ENCODE data around the gene CEACAM20. TPM values are rescaled to one million over a fixed set of nuclear protein-coding genes. Genes with fewer than 3 reads are reported as not detected.
"Not testable (repeated sequence)": the region's sequence is repeated elsewhere in the genome, so short reads cannot be mapped to it uniquely, and the experiment has no call there.

CEACAM20 gene
- total RNA-seq, 1 donor from 2014 or later, result not detected

DNA sequence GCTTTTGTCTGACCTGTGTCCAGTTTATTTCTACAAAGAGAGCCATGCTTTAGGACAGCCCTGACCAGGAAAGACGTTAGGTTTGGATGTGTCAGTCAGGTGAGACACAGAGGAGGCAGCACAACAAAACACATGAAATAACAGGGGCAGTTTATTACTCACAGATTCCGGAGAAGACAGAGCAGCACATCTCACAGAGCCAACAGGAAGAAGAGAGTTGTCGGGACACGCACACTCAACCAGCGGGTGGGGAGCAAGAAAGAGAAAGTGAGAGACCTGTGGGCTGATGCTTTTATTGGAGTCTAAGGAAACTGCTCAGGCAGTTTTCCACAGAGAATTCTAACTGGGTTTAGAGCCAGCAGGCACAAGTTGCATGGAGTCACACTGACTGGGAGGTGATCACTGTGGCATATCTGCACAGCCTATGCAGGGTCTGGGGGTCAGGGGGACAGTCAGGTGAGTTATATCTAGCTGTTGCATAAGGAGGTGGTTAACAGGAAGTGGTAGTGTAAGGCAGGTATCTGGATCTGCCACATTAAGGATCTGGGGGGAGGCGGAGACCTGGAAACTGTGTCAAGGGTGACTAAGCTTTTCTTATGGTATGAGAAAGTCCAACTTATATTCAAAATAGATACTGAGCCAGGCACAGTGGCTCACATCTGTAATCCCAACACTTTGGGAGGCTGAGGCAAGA is 24.1 kb upstream of the CEACAM20 start:
- no peak for DNase-seq (ENCODE audit: low spot score in 2 of 2, unreplicated experiment in 2 of 2)
- Mint-ChIP-seq H3K27ac (no peak overlapping the region), H3K27me3 (ENCODE audit: low read depth) (peaks cover 7% of the 10 kb centered on the region), H3K4me1 (no peaks in the 10 kb centered on the region), H3K36me3 (no peaks in the 10 kb centered on the region), H3K9me3 (no peaks in the 10 kb centered on the region), H3K4me3 (no peak overlapping the region)
- TF ChIP-seq, protein P1, sequence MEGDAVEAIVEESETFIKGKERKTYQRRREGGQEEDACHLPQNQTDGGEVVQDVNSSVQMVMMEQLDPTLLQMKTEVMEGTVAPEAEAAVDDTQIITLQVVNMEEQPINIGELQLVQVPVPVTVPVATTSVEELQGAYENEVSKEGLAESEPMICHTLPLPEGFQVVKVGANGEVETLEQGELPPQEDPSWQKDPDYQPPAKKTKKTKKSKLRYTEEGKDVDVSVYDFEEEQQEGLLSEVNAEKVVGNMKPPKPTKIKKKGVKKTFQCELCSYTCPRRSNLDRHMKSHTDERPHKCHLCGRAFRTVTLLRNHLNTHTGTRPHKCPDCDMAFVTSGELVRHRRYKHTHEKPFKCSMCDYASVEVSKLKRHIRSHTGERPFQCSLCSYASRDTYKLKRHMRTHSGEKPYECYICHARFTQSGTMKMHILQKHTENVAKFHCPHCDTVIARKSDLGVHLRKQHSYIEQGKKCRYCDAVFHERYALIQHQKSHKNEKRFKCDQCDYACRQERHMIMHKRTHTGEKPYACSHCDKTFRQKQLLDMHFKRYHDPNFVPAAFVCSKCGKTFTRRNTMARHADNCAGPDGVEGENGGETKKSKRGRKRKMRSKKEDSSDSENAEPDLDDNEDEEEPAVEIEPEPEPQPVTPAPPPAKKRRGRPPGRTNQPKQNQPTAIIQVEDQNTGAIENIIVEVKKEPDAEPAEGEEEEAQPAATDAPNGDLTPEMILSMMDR (IDR thresholded peaks at IDR 0.05; ENCODE audit: unreplicated experiment), result no peak

- Mint-ChIP-seq H3K4me3 (no peak overlapping the region), H3K36me3 (no peaks in the 10 kb centered on the region), H3K4me1 (no peaks in the 10 kb centered on the region), H3K27me3 (ENCODE audit: low read depth) (peaks cover 12% of the 10 kb centered on the region), H3K9me3 (no peaks in the 10 kb centered on the region), H3K27ac (no peak overlapping the region)
- TF ChIP-seq, protein P1 (IDR thresholded peaks at IDR 0.05; ENCODE audit: unreplicated experiment), result peak; percentile 31
- DNase-seq (ENCODE audit: low spot score in 2 of 2, unreplicated experiment in 2 of 2), result no peak
These were observed 22.8 kb upstream of the CEACAM20 start for GRCh38 chr19:44552324-44552723.

DNA sequence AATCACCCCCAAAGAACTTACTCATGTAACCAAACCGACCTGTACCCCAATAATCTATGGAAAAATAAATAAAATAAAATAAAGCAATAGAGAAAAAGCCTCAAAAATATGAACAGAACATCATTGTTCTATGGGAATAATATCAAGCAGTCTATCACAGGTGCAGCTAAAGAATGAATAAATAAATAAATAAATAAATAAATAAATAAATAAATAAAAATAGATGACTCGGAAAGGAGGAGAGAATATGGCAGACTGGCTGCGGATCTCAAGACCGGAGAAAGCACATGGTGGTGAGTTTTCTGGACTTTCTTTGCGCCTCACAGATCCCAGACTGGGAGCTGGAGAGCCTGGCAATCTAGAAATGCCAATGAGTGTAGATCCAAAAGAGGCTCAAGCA is 22.4 kb upstream of the CEACAM20 start:
- H3K36me3 Mint-ChIP-seq, result no peaks in the 10 kb centered on the region
- TF ChIP-seq, protein P1 (IDR thresholded peaks at IDR 0.05; ENCODE audit: unreplicated experiment), result no peak
- no peaks in the 10 kb centered on the region for H3K9me3 Mint-ChIP-seq
- H3K27ac Mint-ChIP-seq, result no peak overlapping the region
- DNase-seq (ENCODE audit: low spot score in 2 of 2, unreplicated experiment in 2 of 2), result no peak
- peaks cover 15% of the 10 kb centered on the region for H3K27me3 Mint-ChIP-seq (ENCODE audit: low read depth)
- H3K4me3 Mint-ChIP-seq, result no peak overlapping the region
- H3K4me1 Mint-ChIP-seq, result no peaks in the 10 kb centered on the region

DNA sequence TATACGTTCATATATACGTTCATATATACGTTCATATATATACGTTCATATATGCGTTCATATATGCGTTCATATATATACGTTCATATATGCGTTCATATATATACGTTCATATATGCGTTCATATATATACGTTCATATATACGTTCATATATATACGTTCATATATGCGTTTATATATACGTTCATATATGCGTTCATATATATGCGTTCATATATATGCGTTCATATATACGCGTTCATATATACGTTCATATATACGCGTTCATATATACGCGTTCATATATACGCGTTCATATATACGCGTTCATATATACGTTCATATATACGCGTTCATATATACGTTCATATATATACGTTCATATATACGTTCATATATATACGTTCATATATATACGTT is 21.5 kb upstream of the CEACAM20 start:
- not testable (repeated sequence) for H3K4me3 Mint-ChIP-seq; H3K27ac Mint-ChIP-seq; H3K9me3 Mint-ChIP-seq; H3K36me3 Mint-ChIP-seq; H3K4me1 Mint-ChIP-seq; DNase-seq (ENCODE audit: low spot score in 2 of 2, unreplicated experiment in 2 of 2)
- peaks cover 11% of the 10 kb centered on the region for H3K27me3 Mint-ChIP-seq (ENCODE audit: low read depth)

- Mint-ChIP-seq H3K4me1 (no peaks in the 10 kb centered on the region), H3K9me3 (no peaks in the 10 kb centered on the region)
These were observed 20.0 kb upstream of the CEACAM20 start for GRCh38 chr19:44549507-44549906.

GRCh38 chr19:44548736-44549135 is 19.3 kb upstream of the CEACAM20 start:
- Mint-ChIP-seq H3K27ac (no peak overlapping the region), H3K4me1 (no peaks in the 10 kb centered on the region), H3K4me3 (no peak overlapping the region), H3K27me3 (ENCODE audit: low read depth) (peaks cover 9% of the 10 kb centered on the region), H3K36me3 (no peaks in the 10 kb centered on the region), H3K9me3 (peaks cover 4% of the 10 kb centered on the region)
- DNase-seq (ENCODE audit: low spot score in 2 of 2, unreplicated experiment in 2 of 2), result no peak
- TF ChIP-seq, protein P1 (IDR thresholded peaks at IDR 0.05; ENCODE audit: unreplicated experiment), result no peak

More at GRCh38 chr19:44549507-44549906, 20.0 kb upstream of the CEACAM20 start:
- Mint-ChIP-seq H3K4me3 (no peak overlapping the region), H3K27me3 (ENCODE audit: low read depth) (peaks cover 12% of the 10 kb centered on the region), H3K36me3 (no peaks in the 10 kb centered on the region), H3K27ac (no peak overlapping the region)
- TF ChIP-seq, protein P1 (IDR thresholded peaks at IDR 0.05; ENCODE audit: unreplicated experiment), result no peak
- DNase-seq (ENCODE audit: low spot score in 2 of 2, unreplicated experiment in 2 of 2), result no peak
